Neural progenitor cell (in vitro differentiated cells): ENCODE measurements around the gene ARAP3. TPM values are rescaled to one million over a fixed set of nuclear protein-coding genes. Genes with fewer than 3 reads are reported as not detected.

Experiments
- DNase-seq: peaks from one replicate; pipeline ENCODE4 v3.0.0-alpha.2; 2016; ENCODE audit warnings: low spot score
- H2AFZ ChIP-seq: fragments of 200-600 bp; sonication (generic); replicated peaks from 2 replicates; pipeline ENCODE4 v1.6.1; 2016; ENCODE audit warnings: antibody characterized with exemption
- H3F3A ChIP-seq: fragments of 200-600 bp; sonication (generic); 2 replicates; pipeline ENCODE4 v1.6.1; 2016; ENCODE audit warnings: antibody characterized with exemption, low read depth
- H3K27ac ChIP-seq: fragments of 200-600 bp; sonication (generic); 2 replicates; pipeline ENCODE4 v1.5.1; 2016; ENCODE audit warnings: mild to moderate bottlenecking
- H3K27me3 ChIP-seq: fragments of 200-600 bp; sonication (generic); 2 replicates; pipeline ENCODE4 v1.6.1; 2016; ENCODE audit warnings: mild to moderate bottlenecking, moderate library complexity
- H3K36me3 ChIP-seq: fragments of 200-600 bp; sonication (generic); 2 replicates; pipeline ENCODE4 v1.5.1; 2016
- H3K4me1 ChIP-seq: fragments of 200-600 bp; sonication (generic); 2 replicates; pipeline ENCODE4 v1.6.1; 2016; ENCODE audit warnings: mixed run types
- H3K4me2 ChIP-seq: fragments of 200-600 bp; sonication (generic); 2 replicates; pipeline ENCODE4 v1.6.1; 2016
- H3K4me3 ChIP-seq: fragments of 200-600 bp; sonication (generic); 2 replicates; pipeline ENCODE4 v1.5.1; 2016
- H3K79me2 ChIP-seq: fragments of 200-600 bp; sonication (generic); 2 replicates; pipeline ENCODE4 v1.6.1; 2016; ENCODE audit warnings: low read depth
- H3K9ac ChIP-seq: fragments of 200-600 bp; sonication (generic); 2 replicates; pipeline ENCODE4 v1.6.1; 2016
- H3K9me3 ChIP-seq: fragments of 200-600 bp; sonication (generic); 2 replicates; pipeline ENCODE4 v1.5.1; 2016; ENCODE audit warnings: low read depth
- H4K20me1 ChIP-seq: fragments of 200-600 bp; sonication (generic); 2 replicates; pipeline ENCODE4 v1.6.1; 2016; ENCODE audit warnings: low read depth
- H3K27ac Mint-ChIP-seq: 3 replicates; pipeline ENCODE4 v1.8.0; 2021; ENCODE audit warnings: mixed read lengths
- H3K27me3 Mint-ChIP-seq: 2 replicates; pipeline ENCODE4 v1.8.0; 2022; ENCODE audit warnings: low read depth, mild to moderate bottlenecking, inconsistent platforms, moderate library complexity, mixed read lengths; ENCODE audit not compliant: insufficient read depth
- H3K36me3 Mint-ChIP-seq: 3 replicates; pipeline ENCODE4 v1.8.0; 2021; ENCODE audit warnings: mixed read lengths
- H3K4me1 Mint-ChIP-seq: 3 replicates; pipeline ENCODE4 v1.8.0; 2021; ENCODE audit warnings: mixed read lengths
- H3K4me3 Mint-ChIP-seq: 3 replicates; pipeline ENCODE4 v1.8.0; 2021; ENCODE audit warnings: mild to moderate bottlenecking, moderate library complexity, mixed read lengths
- H3K9me3 Mint-ChIP-seq: 3 replicates; pipeline ENCODE4 v1.8.0; 2020; ENCODE audit warnings: mixed read lengths
- EZH2 ChIP-seq: fragments of 200-600 bp; sonication (generic); IDR thresholded peaks from 2 replicates; pipeline ENCODE4 v1.6.1; 2017; ENCODE audit warnings: antibody characterized with exemption, mild to moderate bottlenecking, moderate library complexity
- EZH2phosphoT487 ChIP-seq: fragments of 200-600 bp; sonication (generic); IDR thresholded peaks from 2 replicates; pipeline ENCODE4 v1.6.1; 2017; ENCODE audit warnings: antibody characterized with exemption
- total RNA-seq: library from RNA; depleted of rRNA; stranded (reverse); fragments of >200 nt; gene quantifications from 2 replicates; pipeline ENCODE4 v1.2.3, GENCODE V29; 2015; ENCODE audit warnings: low replicate concordance
- TF ChIP-seq, protein P1 (sequence below): fragments of 200-600 bp; sonication (generic); IDR thresholded peaks from 2 replicates; pipeline ENCODE4 v1.5.1; 2017; ENCODE audit warnings: antibody characterized with exemption, mild to moderate bottlenecking

The ARAP3 gene, protein sequence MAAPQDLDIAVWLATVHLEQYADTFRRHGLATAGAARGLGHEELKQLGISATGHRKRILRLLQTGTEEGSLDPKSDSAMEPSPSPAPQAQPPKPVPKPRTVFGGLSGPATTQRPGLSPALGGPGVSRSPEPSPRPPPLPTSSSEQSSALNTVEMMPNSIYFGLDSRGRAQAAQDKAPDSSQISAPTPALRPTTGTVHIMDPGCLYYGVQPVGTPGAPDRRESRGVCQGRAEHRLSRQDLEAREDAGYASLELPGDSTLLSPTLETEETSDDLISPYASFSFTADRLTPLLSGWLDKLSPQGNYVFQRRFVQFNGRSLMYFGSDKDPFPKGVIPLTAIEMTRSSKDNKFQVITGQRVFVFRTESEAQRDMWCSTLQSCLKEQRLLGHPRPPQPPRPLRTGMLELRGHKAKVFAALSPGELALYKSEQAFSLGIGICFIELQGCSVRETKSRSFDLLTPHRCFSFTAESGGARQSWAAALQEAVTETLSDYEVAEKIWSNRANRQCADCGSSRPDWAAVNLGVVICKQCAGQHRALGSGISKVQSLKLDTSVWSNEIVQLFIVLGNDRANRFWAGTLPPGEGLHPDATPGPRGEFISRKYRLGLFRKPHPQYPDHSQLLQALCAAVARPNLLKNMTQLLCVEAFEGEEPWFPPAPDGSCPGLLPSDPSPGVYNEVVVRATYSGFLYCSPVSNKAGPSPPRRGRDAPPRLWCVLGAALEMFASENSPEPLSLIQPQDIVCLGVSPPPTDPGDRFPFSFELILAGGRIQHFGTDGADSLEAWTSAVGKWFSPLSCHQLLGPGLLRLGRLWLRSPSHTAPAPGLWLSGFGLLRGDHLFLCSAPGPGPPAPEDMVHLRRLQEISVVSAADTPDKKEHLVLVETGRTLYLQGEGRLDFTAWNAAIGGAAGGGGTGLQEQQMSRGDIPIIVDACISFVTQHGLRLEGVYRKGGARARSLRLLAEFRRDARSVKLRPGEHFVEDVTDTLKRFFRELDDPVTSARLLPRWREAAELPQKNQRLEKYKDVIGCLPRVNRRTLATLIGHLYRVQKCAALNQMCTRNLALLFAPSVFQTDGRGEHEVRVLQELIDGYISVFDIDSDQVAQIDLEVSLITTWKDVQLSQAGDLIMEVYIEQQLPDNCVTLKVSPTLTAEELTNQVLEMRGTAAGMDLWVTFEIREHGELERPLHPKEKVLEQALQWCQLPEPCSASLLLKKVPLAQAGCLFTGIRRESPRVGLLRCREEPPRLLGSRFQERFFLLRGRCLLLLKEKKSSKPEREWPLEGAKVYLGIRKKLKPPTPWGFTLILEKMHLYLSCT (N-terminal part only)
- total RNA-seq, result 7.6 and 17.0 TPM in 2 replicates

DNA sequence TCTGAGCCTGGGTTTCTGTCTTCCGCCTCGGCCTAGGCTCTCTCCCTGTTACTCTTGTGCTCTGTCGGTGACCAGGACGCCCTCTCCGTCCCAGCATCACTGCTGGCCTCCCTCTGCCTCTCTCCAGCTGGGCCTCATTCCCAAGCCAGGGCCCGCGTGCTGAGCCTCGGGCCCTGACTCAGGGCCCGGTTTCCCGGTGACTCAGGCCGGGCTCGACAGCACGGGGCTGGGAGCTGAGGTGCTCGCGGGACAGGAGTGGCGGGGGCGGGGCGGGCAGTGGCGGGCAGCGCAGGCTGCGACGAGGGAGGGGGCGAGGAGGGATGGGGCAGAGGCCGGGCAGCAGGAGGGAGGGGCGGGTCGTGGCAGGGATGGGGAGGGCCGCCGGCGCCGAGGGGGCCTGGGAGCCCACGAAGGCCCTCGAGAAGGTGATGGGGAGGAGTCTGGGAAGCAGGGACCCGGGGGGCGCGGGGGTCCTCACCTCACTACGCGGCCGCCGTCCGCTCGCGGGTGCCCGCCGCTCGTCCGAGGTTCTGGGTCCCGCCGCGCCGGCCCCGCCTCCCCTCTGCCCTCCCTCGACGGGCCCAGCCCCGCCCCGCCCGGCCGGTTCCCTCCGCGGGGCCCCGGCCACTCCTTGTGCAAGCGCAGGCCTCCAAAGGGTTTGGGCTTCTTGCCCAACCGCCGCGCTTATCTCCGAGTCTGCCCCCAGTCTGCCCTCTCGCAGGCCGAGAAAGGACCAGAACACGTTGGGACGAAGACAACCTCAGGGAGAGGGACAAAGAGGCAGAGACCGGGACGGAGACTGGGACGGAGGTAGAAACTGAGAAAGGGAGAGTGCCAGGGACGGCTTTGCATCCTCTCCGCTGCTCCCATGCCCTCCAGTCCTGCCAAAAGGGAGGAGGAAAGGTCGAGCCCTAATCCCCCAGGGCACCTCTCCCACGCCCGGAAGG lies at the start of gene ARAP3:
ARAP3 (minus strand) TSS at position 536 of the 947 bp plus-strand sequence. CDS start 1,744 bp downstream, outside the sequence.
- H3K9me3 ChIP-seq, result no peaks in the 10 kb centered on the region
- H3K4me1 Mint-ChIP-seq, result peaks cover 47% of the 10 kb centered on the region
- H3K27me3 ChIP-seq, result no peaks in the 10 kb centered on the region
- peak within 1 kb of the TSS; percentile 46 for H3K4me3 ChIP-seq
- no peaks in the 10 kb centered on the region for H4K20me1 ChIP-seq
- no peaks in the 10 kb centered on the region for H3K79me2 ChIP-seq
- peak; percentile 87 for DNase-seq
- peaks cover 35% of the 10 kb centered on the region for H3K4me1 ChIP-seq
- H3K4me3 Mint-ChIP-seq, result peak within 1 kb of the TSS; percentile 82
- H3K4me2 ChIP-seq, result peak within 1 kb of the TSS; percentile 79
- peak within 1 kb of the TSS; percentile 75 for H2AFZ ChIP-seq
- no peak within 1 kb of the TSS for H3K9ac ChIP-seq
- TF ChIP-seq EZH2 (no peak), EZH2phosphoT487 (no peak)
- TF ChIP-seq, protein P1, sequence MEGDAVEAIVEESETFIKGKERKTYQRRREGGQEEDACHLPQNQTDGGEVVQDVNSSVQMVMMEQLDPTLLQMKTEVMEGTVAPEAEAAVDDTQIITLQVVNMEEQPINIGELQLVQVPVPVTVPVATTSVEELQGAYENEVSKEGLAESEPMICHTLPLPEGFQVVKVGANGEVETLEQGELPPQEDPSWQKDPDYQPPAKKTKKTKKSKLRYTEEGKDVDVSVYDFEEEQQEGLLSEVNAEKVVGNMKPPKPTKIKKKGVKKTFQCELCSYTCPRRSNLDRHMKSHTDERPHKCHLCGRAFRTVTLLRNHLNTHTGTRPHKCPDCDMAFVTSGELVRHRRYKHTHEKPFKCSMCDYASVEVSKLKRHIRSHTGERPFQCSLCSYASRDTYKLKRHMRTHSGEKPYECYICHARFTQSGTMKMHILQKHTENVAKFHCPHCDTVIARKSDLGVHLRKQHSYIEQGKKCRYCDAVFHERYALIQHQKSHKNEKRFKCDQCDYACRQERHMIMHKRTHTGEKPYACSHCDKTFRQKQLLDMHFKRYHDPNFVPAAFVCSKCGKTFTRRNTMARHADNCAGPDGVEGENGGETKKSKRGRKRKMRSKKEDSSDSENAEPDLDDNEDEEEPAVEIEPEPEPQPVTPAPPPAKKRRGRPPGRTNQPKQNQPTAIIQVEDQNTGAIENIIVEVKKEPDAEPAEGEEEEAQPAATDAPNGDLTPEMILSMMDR, result no peak
- H3K36me3 Mint-ChIP-seq, result peaks cover 13% of the 10 kb centered on the region
- peak within 1 kb of the TSS; percentile 94 for H3K27ac Mint-ChIP-seq
- no peaks in the 10 kb centered on the region for H3K36me3 ChIP-seq
- peak within 1 kb of the TSS; percentile 53 for H3K27ac ChIP-seq
- H3K9me3 Mint-ChIP-seq, result no peaks in the 10 kb centered on the region
- H3F3A ChIP-seq, result peaks cover 43% of the 10 kb centered on the region
- H3K27me3 Mint-ChIP-seq, result peaks cover 2% of the 10 kb centered on the region

DNA sequence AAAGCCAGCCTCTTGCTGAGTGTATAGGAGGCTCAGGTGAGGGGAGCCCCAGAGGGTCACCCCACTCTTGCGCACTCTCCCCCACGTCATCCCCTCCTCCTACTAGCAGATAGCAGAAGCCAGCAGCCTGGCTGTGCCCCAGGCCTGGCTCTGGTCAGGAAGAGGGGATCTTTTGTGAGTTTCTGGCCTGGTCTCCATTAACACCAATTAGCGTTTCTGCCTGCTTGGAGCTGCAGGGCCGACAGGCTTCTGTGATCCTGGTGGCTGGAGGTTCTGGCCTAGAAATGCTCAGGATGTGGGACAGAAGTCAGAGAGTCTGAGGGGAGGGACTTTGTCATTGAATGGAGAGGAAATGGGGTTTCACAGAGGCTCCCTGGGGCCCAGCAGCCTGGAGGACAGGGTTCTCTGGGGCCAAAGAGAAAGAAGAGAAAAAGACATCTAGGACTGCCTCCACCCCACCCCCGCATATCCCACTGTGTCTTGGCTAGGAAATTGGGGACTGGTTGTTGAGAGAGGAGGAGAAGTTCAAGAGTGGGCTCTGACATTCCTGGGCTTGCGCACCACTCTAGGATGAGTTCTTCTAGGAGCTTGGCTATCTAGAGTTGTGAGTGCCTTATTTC lies 47.5 kb upstream of the ARAP3 start:
- H3K9ac ChIP-seq, result no peak overlapping the region
- peaks cover 9% of the 10 kb centered on the region for H3F3A ChIP-seq
- H3K79me2 ChIP-seq, result no peaks in the 10 kb centered on the region
- no peaks in the 10 kb centered on the region for H3K36me3 Mint-ChIP-seq
- H3K27me3 ChIP-seq, result peaks cover 4% of the 10 kb centered on the region
- no peak overlapping the region for H3K4me3 Mint-ChIP-seq
- peak overlapping the region; percentile 58 for H3K27ac Mint-ChIP-seq
- DNase-seq, result peak; percentile 25
- no peaks in the 10 kb centered on the region for H3K9me3 Mint-ChIP-seq
- no peak overlapping the region for H2AFZ ChIP-seq
- H3K36me3 ChIP-seq, result no peaks in the 10 kb centered on the region
- H3K27ac ChIP-seq, result no peak overlapping the region
- TF ChIP-seq, protein P1, result no peak
- TF ChIP-seq EZH2phosphoT487 (no peak), EZH2 (no peak)
- H3K4me2 ChIP-seq, result peak overlapping the region; percentile 10
- no peaks in the 10 kb centered on the region for H3K9me3 ChIP-seq
- peaks cover 7% of the 10 kb centered on the region for H4K20me1 ChIP-seq
- peaks cover 2% of the 10 kb centered on the region for H3K27me3 Mint-ChIP-seq
- no peak overlapping the region for H3K4me3 ChIP-seq
- H3K4me1 Mint-ChIP-seq, result peaks cover 33% of the 10 kb centered on the region
- H3K4me1 ChIP-seq, result peaks cover 12% of the 10 kb centered on the region
